HG02798 (cell line): ENCODE measurements around the gene SERPINB8.

Source experiments
- ATAC-seq: cut with Tn5 transposase; IDR thresholded peaks from one replicate; pipeline ENCODE4 v1.9.1; 2021; ENCODE audit warnings: mild to moderate bottlenecking; ENCODE audit not compliant: unreplicated experiment, poor library complexity

Gene SERPINB8

DNA sequence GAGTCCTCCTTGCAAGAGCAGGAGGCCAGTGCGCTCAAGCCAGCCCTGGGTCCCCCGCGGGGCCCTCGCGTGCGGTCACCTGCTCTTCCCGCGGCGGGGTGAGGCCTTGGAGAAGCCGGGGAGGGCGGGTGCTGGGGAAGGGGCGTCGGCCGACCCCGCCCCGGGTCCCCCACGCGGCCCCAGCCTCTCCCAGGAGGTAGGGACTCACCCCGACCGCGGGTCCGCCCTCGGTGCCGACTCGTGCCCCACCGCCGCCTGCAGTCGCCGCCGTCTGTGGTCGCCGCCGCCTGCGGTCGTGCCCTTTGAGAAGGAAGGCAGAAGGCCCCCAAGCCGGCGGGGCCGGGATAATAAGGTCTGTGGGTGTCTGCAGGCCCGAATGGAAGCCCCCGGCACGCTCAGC lies 32.7 kb downstream of the SERPINB8 start:
- ATAC-seq, result no peak

DNA sequence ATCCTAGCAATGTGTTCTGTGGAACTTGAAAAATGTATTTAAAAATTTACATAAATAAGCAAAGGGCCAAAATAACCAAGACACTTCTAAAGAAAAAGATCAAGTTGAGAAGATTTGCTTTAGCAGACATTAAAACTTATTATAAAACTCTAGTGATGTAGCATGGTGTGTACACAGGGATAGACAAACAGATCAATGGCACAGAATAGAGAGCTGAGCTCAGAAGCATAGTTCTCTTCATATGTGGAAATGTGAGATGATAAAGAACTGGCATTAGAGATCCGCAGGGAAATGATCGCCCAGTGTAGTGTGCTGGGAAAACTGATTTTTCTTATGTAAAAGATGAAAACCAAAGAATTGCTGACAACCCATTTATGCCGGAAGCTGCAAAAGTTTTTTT lies 39.4 kb downstream of the SERPINB8 start:
- ATAC-seq, result no peak

DNA sequence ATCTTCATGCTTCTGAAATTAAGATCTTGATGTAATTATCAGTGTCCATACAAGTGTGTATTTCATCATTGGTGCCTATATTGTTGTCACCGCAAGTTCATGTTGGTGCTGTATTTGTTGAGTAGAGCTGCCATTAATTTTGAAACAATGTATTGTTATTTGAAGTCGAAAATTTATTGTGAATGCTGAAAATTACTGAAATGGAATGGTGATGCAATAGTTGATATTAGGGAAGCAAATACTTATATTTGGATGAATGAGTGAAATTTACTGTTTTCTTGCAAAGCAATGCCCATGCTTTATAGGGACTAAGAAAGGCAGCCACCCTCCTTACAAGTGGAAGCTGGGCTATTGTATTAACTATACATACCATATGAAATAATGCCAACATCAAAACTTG lies 41.6 kb downstream of the SERPINB8 start:
- ATAC-seq, result no peak

DNA sequence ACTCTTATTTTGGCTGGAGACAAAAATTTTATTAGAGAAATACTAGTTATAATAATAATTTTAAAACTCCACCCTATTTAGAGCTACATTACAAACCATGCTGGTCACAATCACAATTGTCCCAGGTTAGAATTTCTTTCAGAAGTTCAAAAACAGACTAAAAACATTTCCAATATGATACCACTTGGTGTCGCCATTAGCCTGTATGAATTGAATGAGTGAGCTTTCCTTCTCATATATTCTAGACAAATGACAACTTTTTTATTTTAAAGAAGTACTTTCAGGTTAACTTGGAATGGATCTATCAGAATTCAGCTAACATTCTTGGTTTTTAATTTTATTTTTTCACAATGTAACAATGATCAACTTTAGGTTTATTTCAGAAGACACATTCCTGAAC lies 48.0 kb downstream of the SERPINB8 start:
- peak; percentile 45 for ATAC-seq

DNA sequence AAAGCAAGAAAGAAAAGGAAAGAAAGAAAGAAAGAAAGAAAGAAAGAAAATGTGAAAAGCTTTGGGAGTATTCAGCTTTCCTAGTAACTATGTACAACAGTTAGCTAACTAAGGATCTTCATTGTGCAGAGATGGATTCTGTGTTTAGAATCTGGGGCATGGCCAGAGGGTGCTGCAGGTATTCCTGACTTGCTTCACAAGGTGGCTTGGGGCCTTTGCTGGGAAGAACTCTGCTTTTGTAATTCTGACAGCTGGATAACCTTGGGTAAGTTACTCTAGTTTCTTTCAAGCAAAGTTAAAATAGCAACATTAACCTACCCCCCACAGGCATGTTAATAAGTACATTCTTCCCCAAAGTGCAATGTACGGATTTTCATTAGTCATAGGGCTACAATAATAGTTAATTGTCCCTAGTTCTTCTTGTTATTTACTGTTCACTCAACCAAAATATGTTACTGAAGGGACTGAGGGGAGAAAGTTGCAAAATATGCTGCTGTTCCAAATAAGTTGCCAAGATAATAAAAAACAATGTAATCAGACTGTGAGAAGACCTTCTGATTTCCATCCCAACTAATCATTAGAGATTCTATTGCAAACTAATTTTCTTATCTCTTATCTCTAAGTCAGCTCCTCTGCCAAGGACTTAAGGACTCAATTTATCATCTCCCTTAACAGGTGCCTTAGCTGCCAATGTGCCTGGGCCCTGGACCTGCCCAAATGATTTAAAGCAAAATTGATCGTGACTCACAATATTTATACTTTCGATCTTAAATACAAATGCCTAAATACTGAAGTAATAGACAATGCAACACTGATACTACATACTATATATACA lies 50.3 kb downstream of the SERPINB8 start:
- ATAC-seq, result no peak

DNA sequence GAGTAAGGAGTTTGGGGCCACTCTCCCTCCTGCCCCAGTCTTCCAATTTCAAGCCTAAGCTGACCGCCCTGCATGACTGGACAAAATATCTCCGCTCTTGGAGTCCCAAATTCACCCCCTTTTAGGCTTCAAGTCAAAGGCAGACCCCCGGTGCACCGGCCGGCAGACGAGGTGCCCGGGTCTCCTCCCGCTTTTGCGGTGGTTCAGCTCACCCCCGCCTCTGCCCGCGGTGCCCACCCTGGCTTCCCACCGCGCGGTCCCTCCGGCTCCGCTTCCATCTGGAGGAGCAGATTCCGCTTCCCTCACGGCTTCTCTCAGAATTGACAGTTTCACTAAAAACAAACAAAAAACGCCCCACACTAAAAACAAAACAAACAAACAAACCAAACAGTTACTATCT lies 56.5 kb downstream of the SERPINB8 start:
- ATAC-seq, result no peak

DNA sequence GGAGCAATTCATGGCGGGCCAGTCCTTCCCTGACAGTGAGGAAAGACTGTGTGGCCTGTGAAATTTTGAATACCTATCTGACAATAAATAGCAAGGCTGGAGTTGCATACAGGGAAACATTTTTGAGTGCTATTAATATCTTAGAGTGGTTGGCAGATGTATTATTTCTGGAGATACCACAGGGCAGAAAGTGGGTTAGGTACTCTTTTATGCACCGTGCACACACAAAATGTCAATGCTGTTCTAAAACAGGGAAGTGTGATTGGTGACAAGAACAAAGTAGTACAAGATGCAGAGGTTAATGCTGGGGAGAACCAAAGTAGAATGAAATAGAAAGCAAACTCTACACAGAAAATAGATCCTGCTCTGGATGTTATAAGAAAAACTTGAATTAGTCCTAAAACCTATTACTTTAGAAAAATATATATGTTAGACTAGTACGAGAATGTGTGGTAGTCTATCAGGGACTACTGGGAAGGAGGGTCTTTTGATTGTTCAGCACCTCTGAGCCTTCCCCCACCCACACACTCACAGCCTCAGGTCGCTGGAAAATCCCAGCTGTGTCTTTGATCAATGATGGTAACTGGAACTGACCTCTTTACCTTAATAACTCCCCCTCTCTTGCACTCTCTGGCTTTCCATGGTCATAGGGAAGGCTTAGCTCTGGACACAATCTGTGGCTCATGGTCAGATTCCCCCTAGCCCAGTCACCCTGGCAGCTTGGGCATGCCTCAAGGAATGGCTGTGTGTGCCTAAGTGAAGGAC lies 58.2 kb downstream of the SERPINB8 start:
- ATAC-seq, result peak; percentile 81

DNA sequence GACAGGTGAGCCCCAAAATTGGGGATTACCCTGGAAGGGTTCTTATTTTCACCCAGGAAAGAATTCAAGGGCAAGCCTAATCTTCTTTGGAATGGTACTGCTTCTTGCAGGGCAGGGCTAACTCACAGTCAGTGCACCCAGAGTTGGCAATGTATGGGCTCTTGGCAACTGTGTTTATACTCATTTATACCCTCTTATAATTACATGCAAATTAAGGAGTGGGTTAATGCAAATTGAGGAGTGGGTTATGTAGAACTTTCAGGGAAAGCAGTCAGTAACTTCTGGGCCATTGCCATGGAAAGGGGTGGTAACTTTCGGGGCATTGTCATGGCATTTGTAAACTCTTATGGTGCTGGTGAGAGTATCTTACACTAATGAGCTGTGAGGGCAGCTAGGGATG lies 59.2 kb downstream of the SERPINB8 start:
- no peak for ATAC-seq

DNA sequence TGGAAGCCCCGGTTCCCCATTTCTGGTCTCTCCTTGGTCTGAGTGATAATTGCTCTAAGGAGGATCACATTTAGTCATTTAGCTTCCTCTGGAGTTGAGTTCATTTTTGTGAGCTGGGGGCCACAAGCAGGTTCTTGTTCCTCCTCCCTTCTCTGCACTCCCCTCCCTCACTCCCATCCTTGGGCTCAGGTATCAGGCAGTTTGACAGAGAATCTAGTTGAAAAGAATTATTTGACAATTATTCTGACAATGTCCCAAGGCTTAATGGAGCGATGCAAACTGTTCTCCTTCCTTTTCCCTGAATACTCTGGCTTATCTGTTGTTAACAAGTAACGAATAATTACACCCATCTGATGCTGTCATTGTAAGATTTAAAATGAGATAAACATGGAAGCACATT lies 61.5 kb downstream of the SERPINB8 start:
- no peak for ATAC-seq

DNA sequence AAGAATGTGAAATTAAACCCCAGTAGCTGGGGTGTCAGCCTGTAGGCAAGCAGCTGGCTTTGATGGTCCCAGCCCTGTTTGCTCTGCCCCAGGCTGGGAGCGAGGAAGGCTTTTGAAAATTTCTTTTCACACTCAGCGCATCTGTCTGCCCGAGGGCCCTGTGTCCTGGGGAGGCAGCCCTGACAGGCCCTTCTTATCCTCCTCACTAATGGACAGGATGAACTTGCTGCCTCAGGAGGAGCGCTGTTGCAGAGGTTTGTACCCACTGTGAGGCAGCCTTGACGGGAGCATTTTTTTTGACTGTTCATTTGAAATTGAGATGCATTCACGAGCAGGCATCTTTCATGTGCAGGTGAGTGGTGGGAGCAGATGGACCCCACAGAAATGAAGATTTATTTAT lies 62.4 kb downstream of the SERPINB8 start:
- ATAC-seq, result no peak

DNA sequence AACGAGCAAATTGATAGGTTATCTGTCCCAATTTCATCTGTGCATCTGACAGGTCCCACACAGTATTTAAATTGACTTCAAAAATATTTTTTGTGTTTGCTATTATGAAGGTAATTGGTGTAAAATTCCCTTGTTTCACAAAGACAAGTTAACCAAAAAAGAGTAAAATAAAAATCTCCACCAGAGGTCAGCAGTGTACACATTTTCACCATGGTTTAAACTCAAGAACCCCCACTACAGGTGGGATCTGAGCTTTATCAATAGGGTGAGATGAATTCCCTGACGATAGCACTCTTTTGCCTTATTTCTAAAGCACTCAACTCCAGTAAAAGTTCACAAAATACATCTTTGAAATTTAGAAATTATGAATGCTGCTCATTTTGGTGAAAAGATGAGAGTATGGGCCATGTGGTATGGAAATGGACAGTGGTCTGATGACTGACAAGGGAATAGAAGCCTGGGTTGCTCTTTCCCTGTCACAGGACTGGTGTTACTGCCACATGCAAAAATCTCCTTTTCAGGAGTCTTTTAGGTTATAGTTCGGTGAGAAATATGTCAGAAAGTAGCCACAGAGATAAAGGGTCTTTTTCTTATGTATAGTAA lies 68.0 kb downstream of the SERPINB8 start:
- ATAC-seq, result peak; percentile 78
